Testis (tissue), 5 donors: ENCODE data around the gene ATP4B. TPM values are rescaled to one million over a fixed set of nuclear protein-coding genes. Genes with fewer than 3 reads are reported as not detected.

Source experiments
- DNase-seq: peaks from one replicate; pipeline ENCODE4 v3.0.0-alpha.2; 2019
- H3K27ac ChIP-seq, 2 donors: fragments of 200-600 bp; sonication (generic); one replicate each; pipeline ENCODE4 v1.5.1; 2019
- H3K27me3 ChIP-seq: fragments of 200-600 bp; sonication (generic); one replicate; pipeline ENCODE4 v1.5.1; 2019
- H3K36me3 ChIP-seq: fragments of 200-600 bp; sonication (generic); one replicate; pipeline ENCODE4 v1.5.1; 2017; ENCODE audit warnings: low read depth; ENCODE audit errors: missing control alignments
- H3K4me1 ChIP-seq: fragments of 200-600 bp; sonication (generic); one replicate; pipeline ENCODE4 v1.5.1; 2019
- H3K4me3 ChIP-seq, 2 donors: fragments of 200-600 bp; sonication (generic); one replicate each; pipeline ENCODE4 v1.5.1; 2017 to 2019
- H3K9me3 ChIP-seq: fragments of 200-600 bp; sonication (generic); one replicate; pipeline ENCODE4 v1.5.1; 2017
- POLR2A ChIP-seq: fragments of 450-650 bp; IDR thresholded peaks from one replicate; pipeline ENCODE4 v1.6.1; 2017; ENCODE audit warnings: antibody characterized with exemption, mild to moderate bottlenecking, moderate library complexity
- WGBS, 2 donors: methylation state at CpG; one replicate each; pipeline ENCODE4 v1.1.5; 2018; 5-methylcytosine and 5-hydroxymethylcytosine counted together
- intact Hi-C: fragments of 100-400 bp; cut with DNase I; formaldehyde crosslinking; loops from one replicate; pipeline ENCODE4 v1.15.1; 2023; ENCODE audit warnings: low total_unique reads
- long read RNA-seq, 2 donors: transcript quantifications; one replicate each; lab custom pipeline, GENCODE V29; 2026
- polyA plus RNA-seq: library from polyadenylated mRNA; stranded (reverse); fragments of 350-450 nt; fragmentation: Illumina TruSeq; extraction: RNeasy Lipid Tissue Mini Kit (QIAGEN cat#74804); gene quantifications from one replicate; pipeline ENCODE4 v1.2.3, GENCODE V29; 2014; ENCODE audit warnings: low read depth, low replicate concordance; ENCODE audit not compliant: insufficient read depth
- total RNA-seq, 2 donors: library from RNA; depleted of rRNA; stranded (reverse); fragments of >200 nt; gene quantifications; one replicate each; pipeline ENCODE4 v1.2.3, GENCODE V29; 2016
- TF ChIP-seq, protein P1 (sequence below), 3 experiments: fragments of 450-650 bp in 2 of 3; fragments of 200-600 bp in 1 of 3; sonication (generic) in 1 of 3; IDR thresholded peaks; one replicate each; pipeline ENCODE4 v1.5.1; 2016 to 2019; ENCODE audit warnings: antibody characterized with exemption in 3 of 3, mild to moderate bottlenecking in 2 of 3, moderate library complexity in 1 of 3

ATP4B gene
- total RNA-seq (not detected), polyA plus RNA-seq (not detected)
- long read RNA-seq, donor 1: 0 reads
- long read RNA-seq, donor 2, partial matches to known transcripts: 0 of 1 reads
- long read RNA-seq, donor 2, other reads (novel, unspliced or antisense): 0 of 1 reads

GRCh38 chr13:113657851-113658741, at the start of gene ATP4B:
Gene ATP4B (minus strand): TSS chr13:113658198. CDS start chr13:113658144, 54 bp downstream.
- 85% methylated on average over 47 of the region's 47 CpGs; no CpG with 5 or more reads in 1 of the 2 donors for WGBS, 2 donors
- Histone ChIP-seq H3K4me1 (no peaks in the 10 kb centered on the region), H3K9me3 (no peaks in the 10 kb centered on the region), H3K4me3 (no peak within 1 kb of the TSS), H3K36me3 (no peaks in the 10 kb centered on the region), H3K27ac (no peak within 1 kb of the TSS), H3K27me3 (no peaks in the 10 kb centered on the region)
- TF ChIP-seq, protein P1, sequence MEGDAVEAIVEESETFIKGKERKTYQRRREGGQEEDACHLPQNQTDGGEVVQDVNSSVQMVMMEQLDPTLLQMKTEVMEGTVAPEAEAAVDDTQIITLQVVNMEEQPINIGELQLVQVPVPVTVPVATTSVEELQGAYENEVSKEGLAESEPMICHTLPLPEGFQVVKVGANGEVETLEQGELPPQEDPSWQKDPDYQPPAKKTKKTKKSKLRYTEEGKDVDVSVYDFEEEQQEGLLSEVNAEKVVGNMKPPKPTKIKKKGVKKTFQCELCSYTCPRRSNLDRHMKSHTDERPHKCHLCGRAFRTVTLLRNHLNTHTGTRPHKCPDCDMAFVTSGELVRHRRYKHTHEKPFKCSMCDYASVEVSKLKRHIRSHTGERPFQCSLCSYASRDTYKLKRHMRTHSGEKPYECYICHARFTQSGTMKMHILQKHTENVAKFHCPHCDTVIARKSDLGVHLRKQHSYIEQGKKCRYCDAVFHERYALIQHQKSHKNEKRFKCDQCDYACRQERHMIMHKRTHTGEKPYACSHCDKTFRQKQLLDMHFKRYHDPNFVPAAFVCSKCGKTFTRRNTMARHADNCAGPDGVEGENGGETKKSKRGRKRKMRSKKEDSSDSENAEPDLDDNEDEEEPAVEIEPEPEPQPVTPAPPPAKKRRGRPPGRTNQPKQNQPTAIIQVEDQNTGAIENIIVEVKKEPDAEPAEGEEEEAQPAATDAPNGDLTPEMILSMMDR (IDR thresholded peaks at IDR 0.05): no peak
- no peak for TF ChIP-seq POLR2A
- intact Hi-C loops: no loop called here
- DNase-seq: no peak

GRCh38 chr13:113672002-113672651, 14.1 kb upstream of the ATP4B start:
- Histone ChIP-seq H3K27ac (no peak overlapping the region), H3K4me3 (no peak overlapping the region), H3K9me3 (no peaks in the 10 kb centered on the region), H3K27me3 (no peaks in the 10 kb centered on the region), H3K36me3 (no peaks in the 10 kb centered on the region), H3K4me1 (no peaks in the 10 kb centered on the region)
- intact Hi-C loops: no loop called here
- TF ChIP-seq, protein P1 (IDR thresholded peaks at IDR 0.05): no peak
- no peak for TF ChIP-seq POLR2A
- WGBS, 2 donors: 86 to 89% methylated on average over 16 to 18 of the region's 18 CpGs
- no peak for DNase-seq

- Histone ChIP-seq H3K36me3 (no peaks in the 10 kb centered on the region), H3K4me3 (no peak overlapping the region), H3K4me1 (no peaks in the 10 kb centered on the region), H3K9me3 (no peaks in the 10 kb centered on the region), H3K27ac (no peak overlapping the region), H3K27me3 (no peaks in the 10 kb centered on the region)
- TF ChIP-seq POLR2A: no peak
- TF ChIP-seq, protein P1 (IDR thresholded peaks at IDR 0.05): no peak
- no peak for DNase-seq
- 93 to 94% methylated on average over 40 to 54 of the region's 54 CpGs for WGBS, 2 donors
- intact Hi-C loops: no loop called here
These were observed 13.3 kb upstream of the ATP4B start for GRCh38 chr13:113671066-113672001.

- TF ChIP-seq, protein P1 (IDR thresholded peaks at IDR 0.05): no peak
- TF ChIP-seq POLR2A: no peak
- no peaks in the 10 kb centered on the region for H3K4me1 ChIP-seq
- no peaks in the 10 kb centered on the region for H3K9me3 ChIP-seq
- H3K27ac ChIP-seq: no peak overlapping the region
- no peak overlapping the region for H3K4me3 ChIP-seq
- no peak for DNase-seq
- intact Hi-C loops: no loop called here
- H3K36me3 ChIP-seq: no peaks in the 10 kb centered on the region
- WGBS, 2 donors: 89 to 94% methylated on average over 16 to 19 of the region's 19 CpGs
- no peaks in the 10 kb centered on the region for H3K27me3 ChIP-seq
These were observed 12.5 kb upstream of the ATP4B start for GRCh38 chr13:113670541-113670940.
